Kidney (tissue), 14 donors: ENCODE results near the gene FETUB. TPM values are rescaled to one million over a fixed set of nuclear protein-coding genes. Genes with fewer than 3 reads are reported as not detected.

Experiments used
- DNase-seq, 5 donors: peaks; one replicate each; pipeline ENCODE4 v3.0.0-alpha.2; 2013 to 2020
- FAIRE-seq: peaks from 2 replicates; lab custom pipeline; 2012; peaks lifted over from hg19 to GRCh38; lab: Jason Lieb, UNC
- H3K27ac ChIP-seq, 2 donors: one replicate each; pipeline ENCODE4 v1.7.0; 2013; ENCODE audit warnings: low read depth in 2 of 2, low read length in 2 of 2, inconsistent platforms in 1 of 2
- H3K27me3 ChIP-seq: one replicate; pipeline ENCODE4 v1.7.1; 2013; ENCODE audit warnings: low read length, inconsistent platforms; ENCODE audit not compliant: control insufficient read depth, insufficient read depth
- H3K36me3 ChIP-seq, 3 donors: one replicate each; pipeline versions ENCODE4 v1.7.0 to v1.7.1; 2013; ENCODE audit warnings: low read length in 3 of 3, control low read depth in 1 of 3, inconsistent platforms in 1 of 3; ENCODE audit not compliant: insufficient read depth in 3 of 3, control insufficient read depth in 2 of 3
- H3K4me1 ChIP-seq, 3 donors: one replicate each; pipeline versions ENCODE4 v1.7.0 to v1.7.1; 2013; ENCODE audit warnings: low read length in 3 of 3, inconsistent platforms in 1 of 3, low read depth in 1 of 3; ENCODE audit not compliant: control insufficient read depth in 2 of 3, insufficient read depth in 2 of 3
- H3K4me3 ChIP-seq, 3 donors: one replicate each; pipeline versions ENCODE4 v1.7.0 to v1.8.1; 2013; ENCODE audit warnings: low read length in 3 of 3, control low read depth in 1 of 3, inconsistent platforms in 1 of 3
- H3K9ac ChIP-seq, 3 donors: one replicate each; pipeline versions ENCODE4 v1.7.0 to v1.7.1; 2013; ENCODE audit warnings: low read length in 3 of 3, control low read depth in 1 of 3, inconsistent platforms in 1 of 3
- H3K9me3 ChIP-seq, 3 donors: one replicate each; pipeline versions ENCODE4 v1.7.0 to v1.7.1; 2013; ENCODE audit warnings: low read length in 3 of 3, control low read depth in 1 of 3, inconsistent platforms in 1 of 3; ENCODE audit not compliant: control insufficient read depth in 2 of 3, insufficient read depth in 1 of 3
- intact Hi-C: fragments of 100-400 bp; cut with DNase I; formaldehyde crosslinking; loops from one replicate; pipeline ENCODE4 v1.11.1; 2022
- polyA plus RNA-seq: library from polyadenylated mRNA; stranded (reverse); fragments of 350-450 nt; fragmentation: Illumina TruSeq; extraction: RNeasy Lipid Tissue Mini Kit (QIAGEN cat#74804); gene quantifications from one replicate; pipeline ENCODE4 v1.2.3, GENCODE V29; 2014; ENCODE audit warnings: low read depth, low replicate concordance; ENCODE audit not compliant: insufficient read depth
- total RNA-seq: library from RNA; stranded (reverse); fragmentation: NEBNext Ultra II Directional; extraction: Animal tissue kit (Norgen Biotek cat#: 25700); gene quantifications from one replicate; pipeline ENCODE4 v1.2.1, GENCODE V29; 2021
- TF ChIP-seq, protein P1 (sequence below): IDR thresholded peaks from 3 replicates; pipeline ENCODE4 v1.5.1; 2012; ENCODE audit warnings: mild to moderate bottlenecking, moderate library complexity, borderline replicate concordance; ENCODE audit not compliant: insufficient read depth; ENCODE audit errors: extremely low read depth
- donor health status: control.
- donor health status: control.
- donor health status: control.
- donor health status: control.
- donor health status: control.
- donor health status: DM: yes; HTN: yes; CAD: no.
- donor health status: Normal renal cell carcinoma (clear cell type).

The FETUB gene
- total and polyA plus RNA-seq, 2 donors from 2014 or later, result not detected

DNA sequence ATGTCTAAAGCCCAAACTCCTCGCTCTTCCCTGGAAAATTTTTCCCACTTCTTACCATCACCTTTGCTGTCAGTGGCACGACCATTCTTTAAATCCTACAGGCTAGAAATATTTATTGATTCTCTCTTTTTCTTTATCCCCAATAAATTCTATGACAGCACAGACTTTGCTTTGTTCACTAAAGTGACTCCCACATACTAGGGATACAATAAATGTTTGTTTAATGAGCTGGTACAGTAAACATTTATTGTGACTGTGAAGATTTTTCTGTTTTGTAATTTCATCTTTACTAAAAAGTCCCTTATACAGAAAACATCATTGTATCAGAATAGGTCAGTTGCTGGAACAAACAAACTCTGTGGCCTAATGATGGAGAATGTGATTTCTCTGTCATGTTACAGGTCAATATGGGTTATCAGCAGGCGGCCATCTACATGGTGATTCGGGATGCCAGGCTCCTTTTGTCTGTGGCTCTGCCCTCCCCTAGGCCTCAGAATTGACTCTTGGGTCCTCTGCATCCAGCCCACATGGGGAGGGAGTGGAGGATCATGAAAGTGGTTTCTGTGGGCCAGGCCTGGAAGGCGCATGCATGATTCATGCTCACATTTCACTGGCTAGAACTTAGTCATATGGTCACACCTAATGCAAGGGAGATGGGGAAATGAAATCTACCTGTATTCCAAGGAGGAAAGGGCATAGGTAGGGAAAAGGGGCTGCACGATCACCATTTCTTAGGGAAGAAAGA, 54.3 kb downstream of the FETUB start:
- DNase-seq, result no peak
- Histone ChIP-seq H3K4me1 (peaks cover 0 to 4% (median 0%) of the 10 kb centered on the region in 3 donors), H3K9ac (no peak overlapping the region), H3K27me3 (no peaks in the 10 kb centered on the region), H3K36me3 (no peaks in the 10 kb centered on the region), H3K9me3 (no peaks in the 10 kb centered on the region), H3K4me3 (no peak overlapping the region), H3K27ac (no peak overlapping the region)
- TF ChIP-seq, protein P1, sequence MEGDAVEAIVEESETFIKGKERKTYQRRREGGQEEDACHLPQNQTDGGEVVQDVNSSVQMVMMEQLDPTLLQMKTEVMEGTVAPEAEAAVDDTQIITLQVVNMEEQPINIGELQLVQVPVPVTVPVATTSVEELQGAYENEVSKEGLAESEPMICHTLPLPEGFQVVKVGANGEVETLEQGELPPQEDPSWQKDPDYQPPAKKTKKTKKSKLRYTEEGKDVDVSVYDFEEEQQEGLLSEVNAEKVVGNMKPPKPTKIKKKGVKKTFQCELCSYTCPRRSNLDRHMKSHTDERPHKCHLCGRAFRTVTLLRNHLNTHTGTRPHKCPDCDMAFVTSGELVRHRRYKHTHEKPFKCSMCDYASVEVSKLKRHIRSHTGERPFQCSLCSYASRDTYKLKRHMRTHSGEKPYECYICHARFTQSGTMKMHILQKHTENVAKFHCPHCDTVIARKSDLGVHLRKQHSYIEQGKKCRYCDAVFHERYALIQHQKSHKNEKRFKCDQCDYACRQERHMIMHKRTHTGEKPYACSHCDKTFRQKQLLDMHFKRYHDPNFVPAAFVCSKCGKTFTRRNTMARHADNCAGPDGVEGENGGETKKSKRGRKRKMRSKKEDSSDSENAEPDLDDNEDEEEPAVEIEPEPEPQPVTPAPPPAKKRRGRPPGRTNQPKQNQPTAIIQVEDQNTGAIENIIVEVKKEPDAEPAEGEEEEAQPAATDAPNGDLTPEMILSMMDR, result no peak
- intact Hi-C loops, result no loop called here
- no peak for FAIRE-seq

DNA sequence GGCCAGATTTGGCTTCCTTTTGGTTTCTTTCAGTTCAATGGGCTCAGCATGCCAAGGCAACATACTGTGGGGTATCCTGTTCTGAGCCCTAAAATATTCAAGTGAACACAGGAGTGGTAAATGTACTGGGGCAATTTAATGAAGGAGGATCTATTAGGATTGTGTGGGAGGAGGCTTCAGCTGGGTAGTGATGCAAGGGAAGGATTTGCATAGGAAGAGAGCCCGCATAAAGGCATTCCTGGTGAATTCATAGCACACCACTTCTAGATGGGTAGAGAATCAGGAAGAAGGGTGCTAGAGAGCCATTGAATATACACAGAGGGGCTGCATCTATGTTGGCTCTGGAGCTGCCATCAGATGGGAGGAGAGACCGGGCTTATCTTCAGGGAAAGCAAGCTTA, 56.3 kb downstream of the FETUB start:
- no peaks in the 10 kb centered on the region for H3K27me3 ChIP-seq

DNA sequence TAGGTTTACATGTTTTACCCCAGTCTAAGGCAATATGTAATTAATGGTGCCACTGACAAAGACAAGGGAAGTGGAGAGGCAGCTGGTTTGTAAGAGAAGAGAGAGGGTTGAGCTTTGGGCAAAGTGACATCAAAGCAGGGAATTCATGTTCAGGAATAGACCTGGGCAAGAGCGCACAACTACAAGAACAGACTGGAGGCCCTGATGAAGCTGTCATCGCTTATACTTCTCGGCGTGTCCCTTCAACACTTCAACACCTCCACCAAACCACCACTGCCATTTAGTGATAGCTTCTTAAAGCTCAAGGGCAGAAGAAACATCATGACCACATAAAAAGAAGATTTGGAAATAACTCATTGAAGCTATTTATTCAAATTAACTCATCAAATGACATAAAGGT, 57.3 kb downstream of the FETUB start:
- no peaks in the 10 kb centered on the region for H3K36me3 ChIP-seq
- no peak overlapping the region for H3K4me3 ChIP-seq
- peaks cover 0 to 4% (median 0%) of the 10 kb centered on the region in 3 donors for H3K4me1 ChIP-seq
- intact Hi-C loops, result no loop called here
- no peak for FAIRE-seq
- no peak for DNase-seq
- H3K9me3 ChIP-seq, result no peaks in the 10 kb centered on the region
- H3K27ac ChIP-seq, result no peak overlapping the region
- no peak overlapping the region for H3K9ac ChIP-seq
- TF ChIP-seq, protein P1, result no peak
- H3K27me3 ChIP-seq, result no peaks in the 10 kb centered on the region

More for the DNA sequence above, 56.3 kb downstream of the FETUB start:
- FAIRE-seq (no peak), DNase-seq (no peak)
- Histone ChIP-seq H3K36me3 (no peaks in the 10 kb centered on the region), H3K4me1 (peaks cover 0 to 4% (median 0%) of the 10 kb centered on the region in 3 donors), H3K9ac (no peak overlapping the region), H3K27ac (no peak overlapping the region), H3K9me3 (no peaks in the 10 kb centered on the region), H3K4me3 (no peak overlapping the region)
- intact Hi-C loops, result no loop called here
- TF ChIP-seq, protein P1, result no peak
